Measurements from ENCODE around the gene RTL10.
A peak's percentile ranks its signal among the peaks of the same experiment; 100 is the strongest.

RTL10 gene

GRCh38 chr22:19807161-19807913 is 47.3 kb downstream of the RTL10 start:
- DNase-seq, result no peak

DNA sequence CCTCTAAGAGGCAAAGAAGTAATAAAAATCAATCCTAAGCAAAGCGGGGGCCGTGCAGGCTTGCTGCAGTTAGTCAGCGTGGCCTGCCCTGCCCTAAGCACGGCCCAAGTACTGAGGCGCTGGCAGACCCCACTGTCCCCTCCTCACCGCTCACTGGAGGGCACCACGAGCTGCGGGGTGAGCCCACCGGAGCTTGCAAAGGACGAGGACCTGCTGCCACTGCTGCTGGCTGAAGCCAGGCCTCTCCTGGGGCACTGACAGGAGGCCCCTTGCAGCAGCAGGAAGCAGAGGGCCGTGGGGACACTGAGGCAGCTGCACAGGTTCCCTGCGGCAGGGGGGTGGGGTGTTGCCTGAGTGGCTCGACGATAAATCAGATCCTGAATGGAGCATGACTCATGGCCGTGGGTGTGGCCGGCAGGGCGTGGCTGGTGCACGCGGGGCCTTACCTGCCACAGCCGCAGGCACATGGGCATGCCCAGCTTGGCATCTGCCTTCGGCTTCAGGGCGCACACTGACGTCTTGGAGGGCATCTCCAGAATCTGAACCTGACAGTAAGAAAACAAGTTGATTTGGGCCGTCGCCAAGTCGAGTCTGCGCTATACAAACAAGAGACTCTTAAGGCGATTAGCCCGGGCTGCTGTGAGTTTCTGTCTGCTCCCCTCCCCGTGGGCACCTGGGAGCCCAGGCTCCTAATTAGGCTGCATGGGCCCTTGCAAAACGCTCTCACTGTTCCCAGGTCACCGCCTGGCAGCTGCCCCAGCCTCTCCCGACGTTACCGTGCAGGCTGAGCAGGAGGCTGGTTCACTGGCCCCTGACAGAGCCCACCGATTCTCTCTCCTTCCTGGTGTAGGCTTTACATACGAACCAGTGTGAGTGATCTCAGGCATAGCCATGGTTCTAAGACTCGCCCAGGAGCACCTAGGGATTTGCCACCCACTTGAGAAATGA is 48.2 kb downstream of the RTL10 start:
- peak in 1 of 2 experiments; percentile 26 for DNase-seq

DNA sequence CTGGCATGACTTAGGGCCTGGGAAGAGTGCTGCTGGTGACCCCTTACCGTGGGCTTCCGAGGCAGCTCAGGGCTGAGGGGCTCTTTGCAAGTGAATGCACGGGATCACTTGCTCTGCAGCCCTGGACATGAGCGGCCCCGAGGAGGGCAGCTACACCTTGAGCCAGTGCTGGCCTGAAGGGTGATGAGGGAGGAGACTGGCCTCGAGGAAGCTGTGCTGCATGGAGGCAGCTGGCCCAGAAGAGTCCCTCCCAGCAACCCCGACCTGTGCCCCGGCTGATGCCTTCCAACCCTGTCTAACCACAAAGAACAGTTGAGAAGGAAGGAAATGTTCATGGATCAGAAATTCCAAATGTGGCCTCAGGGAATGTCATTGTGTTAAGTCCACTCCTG is 48.9 kb downstream of the RTL10 start:
- no peak for DNase-seq
